Activated CD4-positive, CD25-positive, alpha-beta regulatory T cell (primary cell): ENCODE results near the gene PIK3AP1.
"Not testable (repeated sequence)": the region's sequence is repeated elsewhere in the genome, so short reads cannot be mapped to it uniquely, and the experiment has no call there.

Experiments
- DNase-seq, 4 experiments: peaks; one replicate each; lab custom pipeline; 2025; lab: John Stamatoyannopoulos, UW

PIK3AP1 gene

DNA sequence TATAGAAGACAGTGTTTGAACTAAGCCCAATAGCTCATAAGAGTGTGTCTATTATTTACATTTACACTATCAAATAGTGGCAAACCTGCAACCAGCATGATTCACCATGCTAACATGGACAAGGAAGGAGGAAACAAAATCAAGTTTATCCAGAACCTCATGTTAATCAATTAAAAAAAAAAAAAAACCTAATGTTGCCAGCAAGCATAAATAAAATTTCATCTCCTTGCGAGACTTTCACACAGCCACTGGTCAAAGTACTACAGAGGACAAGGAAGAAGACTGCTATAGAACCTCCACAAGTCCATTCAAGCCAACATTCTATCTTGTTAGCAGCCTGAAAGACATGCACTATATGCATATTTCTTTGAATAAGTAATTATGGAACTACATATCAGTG is 143.2 kb downstream of the PIK3AP1 start:
- no peak for DNase-seq

DNA sequence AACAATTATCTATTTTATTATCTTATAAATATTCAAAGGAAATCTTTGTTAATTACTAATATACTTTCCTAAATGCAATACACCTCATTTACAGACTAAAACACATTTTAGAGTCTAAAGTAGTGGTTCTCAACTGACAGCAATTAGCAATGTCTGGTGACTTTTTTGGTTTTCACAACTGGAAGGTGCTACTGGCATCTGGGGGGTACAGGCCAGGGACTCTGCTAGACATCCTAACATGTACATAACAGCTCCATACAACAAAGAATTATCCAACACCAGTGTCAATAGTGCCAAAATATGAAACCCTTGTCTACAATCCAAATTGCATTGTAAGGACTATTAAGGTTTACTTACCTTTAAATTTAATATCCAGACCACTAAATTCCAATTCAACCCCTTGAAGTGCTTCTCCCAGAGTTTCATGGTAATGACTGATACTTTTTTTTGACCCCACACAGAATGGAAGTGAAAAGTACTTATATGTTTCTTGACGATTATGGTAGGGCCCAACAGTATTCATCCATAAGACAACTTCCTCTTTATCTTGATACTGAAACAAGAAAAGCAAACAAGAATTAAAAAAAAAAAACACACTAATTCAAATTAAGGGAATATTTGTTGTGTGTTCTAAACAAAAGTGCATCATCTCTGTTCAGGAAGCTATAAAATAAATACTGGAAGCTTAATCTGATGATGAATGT is 143.9 kb downstream of the PIK3AP1 start:
- DNase-seq, result no peak

DNA sequence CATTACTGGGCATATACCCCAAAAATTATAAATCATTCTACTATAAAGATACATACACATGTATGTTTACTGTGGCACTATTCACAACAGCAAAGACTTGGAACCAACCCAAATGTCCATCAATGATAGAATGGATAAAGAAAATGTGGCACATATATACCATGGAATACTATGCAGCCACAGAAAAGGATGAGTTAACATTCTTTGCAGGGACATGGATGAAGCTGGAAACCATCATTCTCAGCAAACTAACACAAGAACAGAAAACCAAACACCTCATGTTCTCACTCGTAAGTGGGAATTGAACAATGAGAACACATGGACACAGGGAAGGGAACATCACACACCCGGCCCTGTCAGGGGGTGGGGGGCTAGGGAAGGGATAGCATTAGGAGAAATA is 145.8 kb downstream of the PIK3AP1 start:
- not testable (repeated sequence) for DNase-seq

DNA sequence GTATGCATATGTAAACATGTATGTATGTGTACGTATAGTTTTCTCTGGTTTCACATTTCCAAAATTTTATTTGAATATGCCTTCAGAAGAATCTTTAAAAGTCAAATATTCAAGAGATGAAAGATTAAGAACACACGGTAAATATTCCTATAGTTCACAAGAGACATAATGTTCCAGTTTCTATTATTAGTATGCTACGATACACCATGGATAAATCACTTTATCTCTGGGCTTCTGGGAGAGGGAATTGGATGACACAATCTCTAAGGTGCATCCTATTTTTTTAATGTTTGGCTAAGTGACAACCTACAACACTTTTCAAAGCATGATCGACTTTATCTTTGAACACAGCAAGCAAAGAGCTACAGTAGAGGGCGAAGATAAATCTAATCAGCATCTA is 147.3 kb downstream of the PIK3AP1 start:
- DNase-seq, result no peak

DNA sequence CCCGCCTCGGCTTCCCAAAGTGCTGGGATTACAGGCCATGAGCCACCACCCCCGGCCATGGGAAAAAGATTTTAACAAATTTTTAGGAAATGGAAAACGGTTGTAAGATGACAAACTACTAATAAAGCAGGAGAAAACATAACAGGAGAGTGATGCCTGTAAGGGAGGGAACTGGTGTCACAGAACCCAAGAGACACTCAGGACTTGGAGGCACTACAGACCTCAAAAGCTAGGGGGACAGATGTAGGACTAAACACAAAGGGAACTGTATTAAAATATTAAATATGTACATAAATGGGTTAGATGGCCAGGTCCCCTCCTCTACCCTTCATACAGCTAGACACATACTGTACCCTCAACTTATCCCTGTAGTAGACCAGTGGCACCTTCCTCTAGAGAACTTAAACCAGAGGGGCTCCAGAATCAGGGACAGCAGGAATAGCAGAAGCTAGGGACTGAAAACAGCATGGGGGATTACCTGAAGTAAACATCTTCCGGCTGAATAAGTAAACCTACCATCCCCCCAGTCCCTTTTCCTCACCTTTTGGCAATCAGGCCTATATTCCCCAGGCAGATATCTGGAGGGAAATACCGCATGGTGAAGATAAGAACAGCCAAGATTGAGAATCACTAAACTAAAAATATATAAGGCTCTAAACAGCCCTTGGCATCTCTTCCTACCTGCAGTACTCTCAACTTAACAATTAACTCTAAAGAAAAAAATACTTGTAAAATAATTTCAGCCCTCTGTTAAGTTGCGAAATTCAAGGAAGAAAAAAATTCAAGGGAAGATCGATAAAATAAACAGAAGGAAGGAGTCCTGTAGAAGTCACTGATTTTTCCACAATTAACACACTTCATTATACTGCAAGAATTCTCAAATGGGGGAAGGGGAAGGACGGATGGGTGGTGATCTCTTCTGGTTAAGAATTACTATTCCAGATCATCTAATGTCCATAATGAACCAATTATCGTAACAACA is 149.0 kb downstream of the PIK3AP1 start:
- no peak for DNase-seq

DNA sequence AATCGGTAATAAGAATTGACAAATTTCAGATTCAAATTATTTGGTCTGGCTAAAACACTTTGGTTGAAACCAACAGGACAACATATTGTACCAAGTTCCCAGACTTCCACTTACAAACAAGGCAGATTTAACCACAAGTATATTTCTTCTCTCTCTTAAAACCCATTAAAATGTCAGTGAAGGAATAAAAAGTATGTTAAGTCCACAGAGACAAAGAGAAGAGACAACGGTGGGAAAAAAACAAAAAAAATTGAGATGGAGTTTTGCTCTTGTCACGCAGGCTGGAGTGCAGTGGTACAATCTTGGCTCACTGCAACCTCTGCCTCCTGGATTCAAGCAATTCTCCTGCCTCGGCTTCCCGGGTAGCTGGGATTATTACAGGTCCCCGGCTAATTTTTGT is 149.8 kb downstream of the PIK3AP1 start:
- no peak for DNase-seq

DNA sequence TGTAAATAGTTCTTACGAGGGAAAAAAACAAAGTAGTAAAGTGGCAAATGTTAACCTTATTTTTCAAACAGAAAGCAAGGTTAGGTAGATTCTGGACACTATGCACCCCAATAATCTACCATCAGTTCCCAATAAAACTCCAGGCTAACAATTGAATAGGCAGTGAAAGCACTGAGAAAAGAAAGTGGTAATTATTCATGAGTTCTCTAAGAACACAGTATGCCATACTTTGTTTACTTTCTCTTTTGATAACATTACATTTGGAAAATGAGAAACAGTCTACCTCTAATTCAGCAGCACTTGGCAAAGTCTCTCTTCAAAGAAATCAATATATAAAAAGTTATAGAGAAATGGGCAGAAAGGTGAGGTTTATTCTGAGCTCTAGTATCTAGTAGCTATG is 151.9 kb downstream of the PIK3AP1 start:
- no peak for DNase-seq

DNA sequence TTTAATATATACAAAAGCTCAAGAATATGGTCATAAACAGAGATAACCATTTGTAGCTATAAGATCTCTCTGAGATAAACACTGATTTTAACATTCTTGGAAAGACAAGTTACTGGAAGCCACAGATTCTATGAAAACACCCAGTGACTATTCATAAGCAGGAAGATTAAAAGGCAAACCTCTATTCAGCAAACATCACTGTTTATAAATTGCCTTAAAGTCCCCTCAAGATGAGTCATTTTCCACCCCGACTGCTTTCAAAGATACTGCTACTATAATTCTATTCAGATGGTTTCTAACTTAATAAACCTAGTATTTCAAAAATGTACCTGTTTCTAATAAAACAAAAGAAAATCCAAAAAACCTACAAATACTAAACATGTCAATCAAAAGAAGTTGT is 154.5 kb downstream of the PIK3AP1 start:
- DNase-seq, result no peak

DNA sequence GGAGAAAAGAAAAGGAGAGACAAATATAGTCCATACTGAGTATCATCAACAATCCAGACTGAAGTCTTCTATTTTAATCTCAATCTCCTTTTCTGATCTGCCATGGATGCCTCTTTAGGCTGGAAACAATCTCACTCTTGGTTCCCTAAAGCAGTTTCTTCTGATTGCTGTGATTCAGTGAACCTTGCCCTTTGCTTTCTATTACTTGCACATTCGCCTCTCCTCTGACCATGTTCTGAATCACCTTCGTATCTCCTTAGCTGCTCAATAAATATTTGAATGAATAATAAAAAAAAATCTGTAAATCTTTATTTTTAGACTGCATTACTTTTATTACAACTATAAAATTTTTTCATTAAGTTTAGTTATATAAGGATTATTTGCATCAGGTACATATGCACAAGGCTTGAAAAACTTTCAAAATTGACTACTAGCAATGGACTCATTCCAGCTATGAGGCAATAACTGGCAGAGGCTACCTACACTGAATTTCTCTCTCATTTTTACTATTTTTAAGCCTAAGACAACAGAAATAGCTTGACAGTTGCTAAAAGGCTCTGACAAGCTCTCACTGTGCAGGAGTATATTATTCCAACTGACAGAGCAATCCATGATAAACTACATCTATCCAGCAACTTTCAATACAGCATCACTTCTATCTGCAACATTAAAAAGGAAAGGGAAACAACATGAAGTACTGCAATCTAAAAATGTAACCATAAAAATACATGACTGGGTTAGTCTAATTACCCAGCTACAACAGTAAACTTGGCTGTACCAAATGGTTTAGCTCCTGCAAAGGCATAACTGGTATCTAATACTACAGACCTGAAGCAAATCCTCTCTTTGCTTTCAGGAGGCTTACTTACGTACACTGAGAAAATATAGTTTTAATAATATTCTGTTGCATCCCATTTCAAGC is 159.1 kb downstream of the PIK3AP1 start:
- DNase-seq, result no peak

DNA sequence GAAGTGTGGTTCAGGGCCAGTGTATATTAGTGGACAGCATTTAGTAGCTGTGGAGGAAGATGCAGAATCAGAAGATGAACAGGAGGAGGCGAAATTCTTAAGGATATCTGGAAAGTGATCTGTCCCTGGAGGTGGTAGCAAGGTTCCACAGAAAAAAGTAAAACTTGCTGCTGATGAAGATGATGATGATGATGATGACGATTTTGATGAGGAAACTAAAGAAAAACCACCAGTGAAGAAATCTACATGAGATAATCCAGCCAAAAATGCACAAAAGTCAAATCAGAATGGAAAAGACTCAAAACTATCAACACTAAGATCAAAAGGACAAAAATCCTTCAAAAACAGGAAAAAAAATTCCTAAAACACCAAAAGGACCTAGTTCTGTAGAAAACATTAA is 159.8 kb downstream of the PIK3AP1 start:
- DNase-seq, result no peak

DNA sequence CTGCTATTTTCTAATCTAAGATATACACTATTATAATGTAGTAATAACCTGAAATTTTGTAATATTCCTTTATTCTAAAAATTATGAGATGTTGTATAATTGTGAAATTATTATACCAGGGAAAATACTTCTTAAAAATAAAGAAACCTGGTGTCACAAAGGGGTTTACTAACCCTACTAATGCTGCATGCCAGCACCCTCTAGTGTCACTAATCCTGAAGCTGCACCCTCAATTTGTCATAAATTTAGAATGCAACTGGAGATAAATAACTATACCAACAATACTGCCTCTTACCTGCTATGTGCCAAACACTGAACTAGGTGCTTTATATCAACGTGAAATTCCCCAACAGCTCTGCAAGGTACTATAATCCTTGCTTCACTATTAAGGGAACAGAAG is 164.3 kb downstream of the PIK3AP1 start:
- no peak for DNase-seq

DNA sequence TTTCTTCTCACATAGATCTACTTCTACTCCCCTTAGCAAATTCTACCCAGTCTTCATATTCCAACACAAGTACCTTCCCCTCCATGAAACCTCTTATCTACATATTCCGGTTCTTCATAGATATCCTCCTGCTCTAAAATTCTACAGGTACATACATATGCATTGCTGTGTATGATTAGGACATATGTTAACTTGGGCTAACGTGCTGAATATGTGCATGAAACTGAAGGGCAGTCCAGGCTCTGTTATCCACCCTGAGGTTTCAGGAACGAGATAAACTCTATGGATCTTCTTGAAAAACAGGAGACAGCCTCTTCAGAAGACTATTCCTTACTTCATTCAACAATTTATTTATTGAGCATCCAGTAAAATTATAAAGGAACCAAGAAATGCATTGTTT is 165.0 kb downstream of the PIK3AP1 start:
- DNase-seq, result no peak

DNA sequence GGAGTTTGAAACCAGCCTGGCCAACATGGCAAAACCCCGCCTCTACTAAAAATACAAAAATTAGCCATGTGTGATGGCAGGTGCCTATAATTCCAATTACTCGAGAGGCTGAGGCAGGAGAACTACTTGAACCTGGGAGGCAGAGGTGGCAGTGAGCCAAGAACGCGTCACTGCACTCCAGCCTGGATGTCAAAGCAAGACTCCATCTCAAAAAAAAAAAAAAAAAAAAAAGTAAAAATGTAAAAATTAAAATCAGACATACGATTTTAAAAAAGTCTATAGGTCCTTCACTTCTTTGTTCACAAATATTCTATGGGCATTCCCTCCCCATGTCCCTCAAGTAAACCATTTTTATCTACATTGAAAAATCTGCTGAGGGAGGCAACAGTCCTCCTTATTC is 171.7 kb downstream of the PIK3AP1 start:
- no peak for DNase-seq

DNA sequence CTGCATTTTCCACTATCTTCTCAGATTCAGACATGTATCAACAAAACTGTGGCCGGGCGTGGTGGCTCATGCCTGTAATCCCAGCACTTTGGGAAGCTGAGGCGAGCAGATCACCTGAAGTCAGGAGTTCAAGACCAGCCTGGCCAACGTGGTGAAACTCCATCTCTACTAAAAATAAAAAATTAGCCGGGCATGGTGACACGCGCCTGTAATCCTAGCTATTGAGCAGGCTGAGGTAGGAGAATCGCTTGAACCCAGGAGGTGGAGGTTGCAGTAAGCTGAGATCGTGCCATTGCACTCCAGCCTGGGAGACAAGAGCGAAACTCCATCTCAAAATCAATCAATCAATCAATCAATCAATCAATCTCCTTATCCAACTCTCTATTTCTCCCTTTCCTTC is 174.8 kb downstream of the PIK3AP1 start:
- not testable (repeated sequence) for DNase-seq
